Measurements from ENCODE around the gene IFT22.

IFT22 gene

DNA sequence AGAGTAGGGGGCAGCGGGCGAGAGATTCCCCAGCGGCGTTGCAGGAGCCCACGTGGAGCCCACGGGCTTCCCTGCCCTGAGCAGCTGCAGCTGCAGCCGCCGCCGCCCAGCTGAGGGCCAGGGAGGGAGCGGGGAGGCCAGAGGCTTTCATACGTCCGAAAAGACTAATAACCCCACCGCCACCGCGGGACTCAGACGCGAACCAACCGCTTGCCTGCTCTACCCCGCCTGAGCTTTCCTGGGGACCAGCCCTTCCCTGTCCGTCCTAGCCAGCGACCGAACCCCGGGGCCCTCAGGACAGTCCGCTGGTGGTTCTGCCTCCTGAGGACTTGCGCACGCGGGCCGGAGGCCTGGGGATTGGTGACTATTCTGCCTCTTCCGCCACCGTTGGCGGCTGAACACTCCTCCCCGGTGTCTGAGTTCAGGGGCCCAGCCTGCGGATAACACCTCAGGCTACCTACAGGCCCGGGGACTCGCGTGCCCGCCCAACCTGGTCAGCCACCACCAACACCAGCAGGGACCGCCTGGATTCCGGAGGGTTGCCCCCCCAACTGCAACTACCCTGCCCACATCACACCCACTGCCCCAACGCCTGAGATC is 18.4 kb downstream of the IFT22 start:
- Histone ChIP-seq H3K27me3 (ENCODE audit: control insufficient read depth, insufficient read depth, low read length) (peaks cover 3% of the 10 kb centered on the region), H3K79me2 (no peaks in the 10 kb centered on the region), H3K4me2 (ENCODE audit: low read length) (no peak overlapping the region), H3K9ac (no peak overlapping the region), H3K4me3 (ENCODE audit: low read depth, low read length) (no peak overlapping the region), H3K9me3 (ENCODE audit: control insufficient read depth, low read length) (no peaks in the 10 kb centered on the region), H3K4me1 (no peaks in the 10 kb centered on the region), H3K36me3 (ENCODE audit: control insufficient read depth, insufficient read depth, low read length) (no peaks in the 10 kb centered on the region), H2AFZ (peak overlapping the region; percentile 35), H3K27ac (no peak overlapping the region)
- TF ChIP-seq, protein P1, sequence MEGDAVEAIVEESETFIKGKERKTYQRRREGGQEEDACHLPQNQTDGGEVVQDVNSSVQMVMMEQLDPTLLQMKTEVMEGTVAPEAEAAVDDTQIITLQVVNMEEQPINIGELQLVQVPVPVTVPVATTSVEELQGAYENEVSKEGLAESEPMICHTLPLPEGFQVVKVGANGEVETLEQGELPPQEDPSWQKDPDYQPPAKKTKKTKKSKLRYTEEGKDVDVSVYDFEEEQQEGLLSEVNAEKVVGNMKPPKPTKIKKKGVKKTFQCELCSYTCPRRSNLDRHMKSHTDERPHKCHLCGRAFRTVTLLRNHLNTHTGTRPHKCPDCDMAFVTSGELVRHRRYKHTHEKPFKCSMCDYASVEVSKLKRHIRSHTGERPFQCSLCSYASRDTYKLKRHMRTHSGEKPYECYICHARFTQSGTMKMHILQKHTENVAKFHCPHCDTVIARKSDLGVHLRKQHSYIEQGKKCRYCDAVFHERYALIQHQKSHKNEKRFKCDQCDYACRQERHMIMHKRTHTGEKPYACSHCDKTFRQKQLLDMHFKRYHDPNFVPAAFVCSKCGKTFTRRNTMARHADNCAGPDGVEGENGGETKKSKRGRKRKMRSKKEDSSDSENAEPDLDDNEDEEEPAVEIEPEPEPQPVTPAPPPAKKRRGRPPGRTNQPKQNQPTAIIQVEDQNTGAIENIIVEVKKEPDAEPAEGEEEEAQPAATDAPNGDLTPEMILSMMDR (IDR thresholded peaks at IDR 0.05) = no peak

DNA sequence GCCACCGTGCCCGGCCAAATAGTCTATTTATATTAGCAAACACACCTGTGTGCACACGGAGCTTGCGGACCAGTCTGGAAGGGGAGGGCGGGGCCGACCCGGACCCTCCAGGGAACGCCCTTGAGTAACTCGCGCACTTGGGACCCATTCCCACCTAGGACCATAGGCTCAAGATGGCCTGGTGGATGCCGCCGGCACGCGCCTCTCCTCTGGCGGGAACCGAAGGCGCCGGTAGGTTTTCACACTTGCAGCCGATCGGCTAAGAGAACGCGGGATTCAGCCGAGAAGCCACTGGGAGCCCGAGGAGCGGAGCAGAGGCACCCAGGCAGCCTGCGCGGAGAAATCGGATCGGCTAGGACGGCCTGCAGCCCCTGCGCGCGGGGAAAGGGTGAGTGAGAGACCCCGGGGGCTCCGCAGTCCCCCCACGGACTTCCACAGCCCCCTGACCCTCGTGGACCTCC is 18.9 kb downstream of the IFT22 start:
- Histone ChIP-seq H3K9ac (no peak overlapping the region), H3K4me2 (ENCODE audit: low read length) (no peak overlapping the region), H3K4me3 (ENCODE audit: low read depth, low read length) (no peak overlapping the region), H3K36me3 (ENCODE audit: control insufficient read depth, insufficient read depth, low read length) (no peaks in the 10 kb centered on the region), H2AFZ (peak overlapping the region; percentile 35), H3K27me3 (ENCODE audit: control insufficient read depth, insufficient read depth, low read length) (peaks cover 3% of the 10 kb centered on the region), H3K4me1 (no peaks in the 10 kb centered on the region), H3K79me2 (no peaks in the 10 kb centered on the region), H3K27ac (no peak overlapping the region), H3K9me3 (ENCODE audit: control insufficient read depth, low read length) (no peaks in the 10 kb centered on the region)
- TF ChIP-seq, protein P1 (IDR thresholded peaks at IDR 0.05) = no peak

DNA sequence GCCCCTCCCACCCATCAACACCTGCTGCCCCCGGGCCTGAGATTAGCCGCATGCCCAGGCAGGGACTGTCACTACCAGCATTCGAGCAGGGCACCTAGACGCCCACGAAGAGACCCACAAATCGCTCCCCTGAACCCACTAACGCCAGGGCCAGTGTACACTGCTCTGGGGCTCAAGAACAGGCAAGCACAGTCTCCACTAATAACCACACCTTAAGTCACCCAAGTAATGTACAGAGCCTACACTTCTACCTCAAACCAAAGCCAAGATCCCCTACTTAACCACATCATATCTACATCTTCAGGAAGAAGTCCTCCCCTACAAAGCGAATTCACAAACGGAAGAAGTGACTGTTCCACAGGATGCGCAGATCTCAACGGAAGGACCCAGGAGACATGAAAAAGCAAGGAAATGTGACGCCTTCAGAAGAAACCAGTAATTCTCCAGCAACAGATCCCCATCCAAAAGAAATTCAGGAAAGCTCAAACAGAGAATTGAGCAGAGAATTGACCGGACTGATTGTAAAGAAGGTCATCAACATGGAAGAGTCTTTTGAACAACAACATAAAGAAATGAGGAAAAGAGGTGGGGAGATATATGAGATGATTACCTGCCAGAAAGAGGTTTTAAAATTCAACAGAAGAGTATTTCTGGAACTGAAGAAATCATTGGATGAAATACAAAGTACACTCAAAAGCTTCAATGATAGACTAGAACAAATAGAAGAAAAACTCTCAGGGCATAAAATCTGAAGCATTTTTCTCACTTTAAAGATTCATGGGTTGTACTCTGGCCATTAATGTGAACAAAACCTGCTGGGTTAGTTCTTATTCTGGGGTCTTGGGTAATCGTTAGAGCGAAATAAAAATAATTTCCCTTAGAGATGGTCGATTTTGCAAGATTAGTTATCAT is 20.9 kb downstream of the IFT22 start:
- no peaks in the 10 kb centered on the region for H3K9me3 ChIP-seq (ENCODE audit: control insufficient read depth, low read length)
- H3K4me2 ChIP-seq (ENCODE audit: low read length) = no peak overlapping the region
- H3K27ac ChIP-seq = no peak overlapping the region
- H3K79me2 ChIP-seq = no peaks in the 10 kb centered on the region
- H3K27me3 ChIP-seq (ENCODE audit: control insufficient read depth, insufficient read depth, low read length) = peaks cover 3% of the 10 kb centered on the region
- TF ChIP-seq, protein P1 (IDR thresholded peaks at IDR 0.05) = no peak
- H3K4me3 ChIP-seq (ENCODE audit: low read depth, low read length) = no peak overlapping the region
- no peaks in the 10 kb centered on the region for H3K36me3 ChIP-seq (ENCODE audit: control insufficient read depth, insufficient read depth, low read length)
- no peak overlapping the region for H2AFZ ChIP-seq
- no peaks in the 10 kb centered on the region for H3K4me1 ChIP-seq
- H3K9ac ChIP-seq = no peak overlapping the region

DNA sequence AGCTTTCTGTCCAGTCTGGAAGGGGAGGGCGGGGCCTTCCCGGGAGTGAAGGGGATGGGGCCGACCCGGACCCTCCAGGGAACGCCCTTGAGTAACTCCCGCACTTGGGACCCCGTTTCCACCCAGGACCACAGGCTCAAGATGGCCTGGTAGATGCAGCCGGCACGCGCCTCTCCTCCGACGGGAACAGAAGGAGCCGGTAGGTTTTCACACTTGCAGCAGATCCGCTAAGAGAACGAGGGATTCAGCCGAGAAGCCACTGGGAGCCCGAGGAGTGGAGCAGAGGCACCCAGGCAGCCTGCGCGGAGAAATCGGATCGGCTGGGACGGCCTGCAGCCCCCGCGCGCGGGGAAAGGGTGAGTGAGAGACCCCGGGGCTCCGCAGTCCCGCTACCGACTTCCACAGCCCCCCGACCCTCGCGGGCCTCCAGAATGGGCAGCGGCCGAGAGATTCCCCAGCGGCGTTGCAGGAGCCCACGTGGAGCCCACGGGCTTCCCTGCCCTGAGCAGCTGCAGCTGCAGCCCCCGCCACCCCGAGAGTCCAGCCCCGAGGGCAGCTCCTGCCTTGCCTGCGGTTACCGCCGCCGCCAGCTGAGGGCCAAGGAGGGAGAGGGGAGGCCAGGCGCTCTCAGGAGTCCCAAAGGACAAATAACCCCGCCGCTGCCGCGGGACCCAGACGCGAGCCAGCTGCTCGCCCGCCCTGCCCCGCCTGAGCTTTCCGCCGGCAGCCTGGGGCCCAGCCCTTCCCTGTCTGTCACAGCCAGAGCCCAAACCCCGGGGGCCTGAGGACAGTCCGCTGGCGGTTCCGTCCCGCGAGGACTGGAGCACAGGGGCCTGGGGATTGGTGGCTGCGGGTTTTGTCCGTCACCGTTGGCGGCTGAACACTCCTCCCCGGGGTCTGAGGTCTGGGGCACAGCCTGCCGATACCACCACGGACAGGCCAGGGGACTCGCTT is 21.8 kb downstream of the IFT22 start:
- no peak overlapping the region for H3K4me3 ChIP-seq (ENCODE audit: low read depth, low read length)
- TF ChIP-seq, protein P1 (IDR thresholded peaks at IDR 0.05) = no peak
- H3K79me2 ChIP-seq = no peaks in the 10 kb centered on the region
- peaks cover 3% of the 10 kb centered on the region for H3K27me3 ChIP-seq (ENCODE audit: control insufficient read depth, insufficient read depth, low read length)
- H3K9me3 ChIP-seq (ENCODE audit: control insufficient read depth, low read length) = no peaks in the 10 kb centered on the region
- H3K9ac ChIP-seq = no peak overlapping the region
- peak overlapping the region; percentile 28 for H2AFZ ChIP-seq
- no peaks in the 10 kb centered on the region for H3K4me1 ChIP-seq
- no peak overlapping the region for H3K27ac ChIP-seq
- H3K36me3 ChIP-seq (ENCODE audit: control insufficient read depth, insufficient read depth, low read length) = no peaks in the 10 kb centered on the region
- peak overlapping the region; percentile 26 for H3K4me2 ChIP-seq (ENCODE audit: low read length)

Measured in parathyroid adenoma (tissue), 2 donors.